ENCODE data around the gene FAM83G.
"Not testable (repeated sequence)": the region's sequence is repeated elsewhere in the genome, so short reads cannot be mapped to it uniquely, and the experiment has no call there.

FAM83G gene

DNA sequence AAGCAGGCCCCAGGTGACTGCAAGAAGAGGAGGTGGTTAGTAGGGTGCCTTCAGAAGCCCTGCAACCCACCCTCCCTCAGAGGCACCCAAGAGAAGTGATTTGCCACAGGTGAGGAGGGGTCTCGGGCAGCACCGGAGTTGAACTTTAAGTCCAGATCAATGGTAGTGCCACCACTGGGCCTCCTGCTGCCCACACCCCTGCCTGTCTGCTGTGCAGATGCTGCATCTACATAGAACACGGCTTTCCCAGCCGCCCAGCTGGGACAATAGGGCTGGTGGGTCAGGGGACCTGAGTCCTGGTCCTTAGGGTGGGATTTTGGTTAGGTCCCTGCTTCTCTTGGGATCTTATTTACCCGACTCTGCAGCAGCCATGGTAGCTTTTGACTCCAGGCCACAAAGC, 17.6 kb upstream of the FAM83G start:
- no peak for DNase-seq

DNA sequence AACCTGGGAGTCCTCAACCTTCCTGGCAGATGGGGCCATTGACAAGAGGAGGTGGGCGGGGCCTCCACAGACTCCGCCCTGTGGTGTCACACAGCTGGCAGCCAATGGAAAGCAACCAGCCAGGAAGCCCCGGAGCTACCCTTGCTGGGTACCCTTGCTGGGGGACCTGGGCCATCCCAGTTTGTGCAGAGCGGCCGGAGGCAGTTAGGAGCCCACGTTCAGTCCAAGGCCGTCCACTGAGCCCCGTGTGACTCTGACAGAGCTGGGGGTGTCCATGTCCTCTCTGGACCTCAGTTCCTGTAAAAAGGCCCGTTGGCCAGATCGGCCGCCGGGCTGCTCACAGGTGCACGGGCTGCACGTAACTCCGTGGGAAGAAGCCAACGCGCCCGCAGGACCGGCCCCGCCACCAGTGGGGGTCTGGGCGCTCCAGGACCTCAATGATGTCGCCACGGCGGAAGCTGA, 17.1 kb upstream of the FAM83G start:
- peak in 1 of 4 experiments; percentile 21 for DNase-seq

DNA sequence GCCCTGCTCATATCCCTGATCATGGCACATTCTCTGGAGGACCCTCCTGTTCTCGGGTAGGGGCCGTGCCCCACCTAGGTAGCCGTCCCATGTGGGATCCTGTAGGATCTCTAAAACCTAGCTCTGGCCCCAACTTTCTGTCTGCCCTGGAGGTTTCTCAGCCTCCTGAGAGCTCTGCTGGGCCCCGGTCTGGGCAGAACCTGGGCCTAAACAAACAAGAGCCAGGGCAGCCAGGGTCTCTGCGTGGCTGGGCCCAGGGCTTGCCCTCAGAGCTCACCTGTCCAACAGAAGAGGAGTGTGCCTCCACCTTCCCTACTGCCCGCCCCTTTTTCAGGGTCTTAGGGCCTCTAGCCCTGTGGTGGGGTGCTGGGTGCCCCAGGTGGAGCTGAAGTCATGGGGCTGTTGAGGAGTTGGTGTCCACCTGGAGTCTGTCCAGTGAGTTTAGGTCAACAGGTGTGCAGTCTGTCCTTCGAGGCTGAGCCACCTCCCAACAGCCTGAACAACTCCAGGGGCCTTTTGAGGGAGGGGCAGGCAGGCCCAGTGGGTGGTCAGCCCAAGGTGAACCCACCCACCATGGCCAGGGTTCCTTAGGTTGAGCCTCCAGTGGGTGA, 16.6 kb upstream of the FAM83G start:
- DNase-seq = not testable (repeated sequence)

DNA sequence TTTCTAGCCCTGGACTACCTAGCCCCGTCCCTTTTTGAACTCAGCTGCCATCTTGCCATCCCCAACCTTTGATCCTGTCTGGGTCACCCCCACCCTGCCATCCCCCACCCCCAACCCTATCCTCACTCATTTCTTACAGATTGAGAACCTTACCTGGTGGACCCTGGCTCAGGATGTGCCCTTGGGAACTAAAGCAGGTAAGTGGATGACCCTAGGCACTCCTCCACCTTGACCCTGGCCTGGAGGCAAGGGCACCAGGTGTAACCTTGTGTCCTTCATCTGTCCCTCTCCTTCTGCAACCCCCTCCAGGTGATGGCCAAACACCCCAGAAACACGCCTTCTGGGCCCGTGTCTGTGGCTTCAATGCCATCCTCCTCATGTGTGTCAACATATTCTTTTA, 15.5 kb upstream of the FAM83G start:
- DNase-seq = no peak

DNA sequence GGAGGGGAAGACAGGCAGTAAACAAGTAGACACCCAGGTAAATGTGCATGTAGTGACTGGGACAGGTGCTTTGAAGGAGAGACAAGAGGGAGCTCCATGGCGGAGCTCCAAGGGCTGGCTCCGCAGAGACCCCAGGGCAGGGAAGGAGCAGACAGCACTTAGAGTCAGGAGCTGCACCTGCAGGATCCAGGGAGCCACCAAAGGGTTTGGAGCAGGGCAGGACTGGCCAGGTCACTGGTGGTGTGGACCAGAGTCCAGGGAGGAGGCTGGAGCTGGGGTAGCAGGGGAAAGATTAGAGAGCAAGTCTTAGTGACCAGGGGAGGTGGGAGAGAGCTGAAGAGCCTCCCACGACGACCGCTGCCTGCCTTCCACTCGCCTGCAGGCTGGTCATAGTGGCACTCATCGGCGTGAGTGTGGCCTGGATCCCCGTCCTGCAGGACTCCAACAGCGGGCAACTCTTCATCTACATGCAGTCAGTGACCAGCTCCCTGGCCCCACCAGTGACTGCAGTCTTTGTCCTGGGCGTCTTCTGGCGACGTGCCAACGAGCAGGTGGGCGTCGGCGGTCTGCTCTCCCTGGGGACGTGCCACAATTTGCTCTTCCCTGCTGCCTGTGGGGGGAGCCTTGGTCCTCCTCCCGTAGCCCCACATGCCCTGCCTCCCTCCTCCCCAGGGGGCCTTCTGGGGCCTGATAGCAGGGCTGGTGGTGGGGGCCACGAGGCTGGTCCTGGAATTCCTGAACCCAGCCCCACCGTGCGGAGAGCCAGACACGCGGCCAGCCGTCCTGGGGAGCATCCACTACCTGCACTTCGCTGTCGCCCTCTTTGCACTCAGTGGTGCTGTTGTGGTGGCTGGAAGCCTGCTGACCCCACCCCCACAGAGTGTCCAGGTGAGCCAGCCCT, 14.7 kb upstream of the FAM83G start:
- no peak for DNase-seq

DNA sequence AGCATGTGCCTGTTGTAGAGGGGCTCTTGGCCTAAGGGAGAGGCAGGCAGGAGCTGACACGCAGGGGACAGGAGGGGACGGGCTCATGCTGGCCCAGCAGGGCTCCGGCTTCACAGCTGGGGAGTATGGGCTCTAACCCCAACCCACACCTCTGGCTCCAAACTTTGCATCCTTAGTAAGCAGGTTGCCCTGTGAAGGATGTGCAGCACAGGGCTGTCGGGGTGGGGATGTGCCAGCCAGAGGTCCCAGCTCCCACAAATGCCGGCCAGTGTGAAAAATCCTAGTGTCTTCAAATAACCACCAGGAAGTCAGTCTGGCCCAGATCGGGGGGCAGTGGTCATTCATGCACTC, 14.0 kb upstream of the FAM83G start:
- no peak for DNase-seq

DNA sequence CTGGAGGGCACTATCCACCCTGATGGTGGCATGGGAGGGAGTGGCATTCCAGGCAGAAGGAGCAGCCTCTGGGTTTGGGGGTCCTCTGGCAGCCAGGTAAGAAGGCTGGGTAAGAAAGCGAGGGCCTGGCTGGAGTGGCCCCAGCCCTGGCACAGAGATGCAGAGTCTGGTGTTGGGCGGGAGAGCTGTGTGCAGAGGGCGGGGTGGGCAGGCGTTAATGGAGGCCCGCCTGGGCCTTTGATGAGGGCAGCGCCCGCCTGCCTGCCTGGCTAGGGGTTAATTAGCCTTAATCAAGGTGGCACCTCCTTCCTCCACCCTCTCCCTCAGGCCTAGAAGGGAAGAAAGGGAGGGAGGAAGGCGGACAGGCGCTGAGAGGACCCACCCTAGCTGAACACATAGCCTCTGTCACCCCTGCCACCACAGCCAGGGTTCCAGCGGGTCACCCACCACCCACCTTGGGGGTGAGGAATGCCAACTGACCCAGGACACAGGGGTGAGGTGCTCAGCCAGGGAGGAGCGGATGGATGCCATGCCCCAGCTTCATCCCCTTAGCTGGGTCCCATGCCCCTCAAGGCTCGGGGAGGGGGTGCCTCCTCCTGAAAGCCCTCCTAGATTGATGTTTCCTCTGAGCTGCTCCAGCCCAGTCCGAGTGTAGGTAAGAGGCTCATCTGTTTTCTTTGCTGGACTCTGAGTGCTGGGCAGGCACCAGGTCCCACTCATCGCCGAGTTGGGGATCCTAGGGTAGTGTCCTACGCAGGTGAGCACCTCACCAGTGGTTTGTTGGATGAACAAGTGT, 13.4 kb upstream of the FAM83G start:
- no peak for DNase-seq

DNA sequence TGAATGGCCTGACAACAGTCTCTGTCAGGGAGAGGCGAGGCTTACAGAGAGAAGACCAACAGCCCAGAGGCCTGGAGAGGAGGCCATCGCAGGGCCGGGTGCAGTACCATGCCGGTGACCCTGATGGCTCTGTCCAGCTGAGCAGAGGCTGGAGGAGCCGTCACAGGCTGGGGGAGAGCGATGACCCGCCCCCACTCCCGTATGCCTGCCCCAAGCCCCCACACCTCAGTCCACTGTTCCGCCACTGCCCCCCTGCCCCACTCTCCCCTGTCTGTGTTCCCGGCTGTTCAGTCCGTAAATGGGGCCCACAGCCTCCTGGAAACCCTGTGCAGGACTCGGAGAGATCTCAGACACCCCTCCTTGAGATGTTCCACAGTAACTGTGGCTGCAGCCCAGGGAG, 12.8 kb upstream of the FAM83G start:
- DNase-seq = no peak

DNA sequence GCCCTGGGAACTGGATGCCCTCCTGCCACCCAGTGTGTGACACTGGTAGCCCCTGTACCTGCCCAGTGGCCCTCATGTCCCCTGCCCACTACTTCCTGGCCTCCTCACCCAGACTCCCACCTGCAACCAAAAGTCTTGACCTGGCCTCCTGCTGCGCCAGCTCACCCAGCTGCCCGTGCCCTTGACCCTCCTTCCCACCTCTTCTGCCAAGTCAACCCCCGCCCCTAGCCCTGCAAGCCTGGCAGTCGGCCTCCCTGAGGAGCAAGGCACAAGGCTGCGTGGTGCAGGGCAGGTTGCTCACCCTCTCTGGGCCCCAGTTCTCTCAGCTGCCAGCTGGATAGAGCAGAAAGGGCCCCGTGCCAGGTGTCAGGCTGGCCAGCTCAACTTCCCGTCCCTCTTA, 12.3 kb upstream of the FAM83G start:
- DNase-seq = no peak

DNA sequence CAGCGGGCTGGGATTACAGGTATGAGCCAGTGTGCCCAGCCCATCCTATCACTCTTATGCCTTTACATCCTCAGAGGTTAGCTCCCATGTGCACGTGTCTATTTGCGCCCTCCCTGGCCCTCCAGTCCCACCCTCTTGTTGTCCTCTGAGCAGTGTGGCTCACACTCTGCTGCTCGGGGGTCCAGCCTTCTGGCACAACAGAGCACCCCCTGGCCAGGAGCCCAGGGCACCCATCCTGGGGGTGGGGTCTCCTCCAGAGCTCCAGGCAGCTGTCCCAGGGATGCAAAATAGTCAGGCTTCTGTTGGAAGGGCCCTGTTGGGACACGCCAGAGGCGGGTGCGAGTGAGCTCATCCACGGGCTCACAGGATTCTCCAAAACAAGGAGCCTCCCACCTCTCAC, 11.7 kb upstream of the FAM83G start:
- no peak for DNase-seq

DNA sequence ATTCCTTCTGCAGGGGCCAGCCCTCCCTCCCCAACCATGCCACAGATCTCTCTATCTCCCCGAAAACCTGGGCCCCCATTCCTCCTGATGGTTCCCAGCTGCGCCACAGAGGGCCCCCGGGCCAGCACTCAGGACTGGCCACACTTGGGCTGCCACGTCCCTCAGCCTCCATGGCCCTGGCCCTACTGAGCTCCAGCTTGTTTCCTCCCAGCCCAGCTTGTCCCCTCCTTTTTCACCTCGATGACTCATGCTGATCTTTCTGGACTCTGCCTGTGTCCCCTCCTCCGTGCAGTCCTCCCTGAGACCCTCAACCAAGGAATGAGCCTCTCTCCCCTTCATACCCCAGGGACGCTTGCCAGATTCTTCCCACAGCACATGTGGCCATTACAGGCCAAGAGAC, 10.9 kb upstream of the FAM83G start:
- no peak for DNase-seq

DNA sequence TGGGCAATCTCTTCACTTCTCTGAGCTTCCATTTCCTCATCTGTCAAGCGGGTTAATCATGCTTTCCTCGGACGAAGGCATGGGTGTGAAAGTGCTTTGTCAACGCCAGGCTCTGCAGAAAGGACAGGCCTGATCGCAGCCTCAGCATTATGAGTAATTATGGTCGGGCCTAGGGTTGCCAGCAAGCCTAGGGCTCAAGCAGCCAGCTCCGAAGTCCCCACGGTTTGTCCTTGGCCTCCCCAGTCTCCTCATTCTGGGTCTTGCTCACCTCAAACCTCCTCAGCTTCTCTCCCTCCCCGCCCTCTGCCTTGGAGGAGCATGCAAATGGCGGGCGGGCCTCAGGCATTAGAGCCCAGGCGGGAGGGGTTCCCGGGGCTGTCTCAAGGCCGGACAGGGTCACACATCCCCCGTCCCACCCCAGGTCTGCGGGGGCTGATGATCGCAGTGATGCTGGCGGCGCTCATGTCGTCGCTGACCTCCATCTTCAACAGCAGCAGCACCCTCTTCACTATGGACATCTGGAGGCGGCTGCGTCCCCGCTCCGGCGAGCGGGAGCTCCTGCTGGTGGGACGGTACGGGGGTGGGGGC, 10.2 kb upstream of the FAM83G start:
- DNase-seq = no peak

DNA sequence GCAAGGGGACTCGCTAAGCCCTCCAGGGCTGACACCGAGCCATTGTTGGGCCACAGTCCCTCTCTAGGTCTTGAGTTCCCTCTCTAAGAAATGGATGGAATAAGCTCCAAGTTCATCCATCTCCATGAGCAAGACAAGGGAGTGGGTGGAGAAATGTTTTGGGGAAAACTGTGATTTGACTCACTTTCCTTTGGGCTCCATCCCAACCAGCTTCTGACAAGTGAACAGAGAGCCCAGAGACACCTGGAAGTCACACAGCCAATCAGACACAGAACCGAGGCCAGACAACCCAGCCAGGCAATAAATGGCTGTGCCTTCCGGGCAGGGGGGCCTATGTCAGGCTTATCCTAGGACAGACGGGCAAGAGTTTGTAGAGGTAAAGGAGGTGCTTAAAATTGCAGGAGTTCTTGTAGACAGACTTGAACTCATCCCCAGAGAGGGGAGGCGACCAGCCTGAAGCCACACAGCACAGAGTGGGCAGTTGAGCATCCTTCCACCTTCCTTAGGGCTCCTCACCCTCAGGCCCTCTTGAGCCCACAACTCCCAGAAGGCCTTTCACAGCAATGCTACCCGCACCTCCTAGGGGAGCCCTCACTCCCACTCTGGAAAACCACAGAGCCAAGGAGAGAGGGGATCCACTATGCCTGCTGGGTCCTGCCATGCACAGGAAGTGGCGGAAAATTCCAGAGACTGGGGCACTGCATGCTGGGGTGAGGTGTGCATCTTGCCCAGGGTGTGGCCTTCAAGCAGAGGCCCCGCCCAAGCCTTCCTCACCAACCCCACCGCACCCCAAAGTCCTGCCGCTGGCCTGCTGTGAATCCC, 9.5 kb upstream of the FAM83G start:
- DNase-seq = no peak

DNA sequence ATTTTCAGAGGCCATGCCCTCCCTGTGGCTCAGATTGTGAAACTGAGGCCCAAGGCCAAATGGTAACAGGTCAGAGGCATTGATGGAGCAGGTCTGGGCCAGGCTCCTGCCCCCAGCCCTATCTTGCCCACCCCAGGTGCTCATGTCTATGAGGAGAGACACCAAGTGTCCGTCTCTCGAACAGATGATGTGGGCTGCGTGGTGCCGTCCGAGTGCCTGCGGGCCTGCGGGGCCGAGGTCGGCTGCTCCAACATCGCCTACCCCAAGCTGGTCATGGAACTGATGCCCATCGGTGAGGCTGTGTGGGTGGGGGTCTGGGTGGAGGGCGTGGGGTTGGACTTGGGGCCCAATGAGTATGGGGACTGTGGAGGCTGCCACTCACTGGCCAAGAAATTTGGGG, 8.7 kb upstream of the FAM83G start:
- no peak for DNase-seq

DNA sequence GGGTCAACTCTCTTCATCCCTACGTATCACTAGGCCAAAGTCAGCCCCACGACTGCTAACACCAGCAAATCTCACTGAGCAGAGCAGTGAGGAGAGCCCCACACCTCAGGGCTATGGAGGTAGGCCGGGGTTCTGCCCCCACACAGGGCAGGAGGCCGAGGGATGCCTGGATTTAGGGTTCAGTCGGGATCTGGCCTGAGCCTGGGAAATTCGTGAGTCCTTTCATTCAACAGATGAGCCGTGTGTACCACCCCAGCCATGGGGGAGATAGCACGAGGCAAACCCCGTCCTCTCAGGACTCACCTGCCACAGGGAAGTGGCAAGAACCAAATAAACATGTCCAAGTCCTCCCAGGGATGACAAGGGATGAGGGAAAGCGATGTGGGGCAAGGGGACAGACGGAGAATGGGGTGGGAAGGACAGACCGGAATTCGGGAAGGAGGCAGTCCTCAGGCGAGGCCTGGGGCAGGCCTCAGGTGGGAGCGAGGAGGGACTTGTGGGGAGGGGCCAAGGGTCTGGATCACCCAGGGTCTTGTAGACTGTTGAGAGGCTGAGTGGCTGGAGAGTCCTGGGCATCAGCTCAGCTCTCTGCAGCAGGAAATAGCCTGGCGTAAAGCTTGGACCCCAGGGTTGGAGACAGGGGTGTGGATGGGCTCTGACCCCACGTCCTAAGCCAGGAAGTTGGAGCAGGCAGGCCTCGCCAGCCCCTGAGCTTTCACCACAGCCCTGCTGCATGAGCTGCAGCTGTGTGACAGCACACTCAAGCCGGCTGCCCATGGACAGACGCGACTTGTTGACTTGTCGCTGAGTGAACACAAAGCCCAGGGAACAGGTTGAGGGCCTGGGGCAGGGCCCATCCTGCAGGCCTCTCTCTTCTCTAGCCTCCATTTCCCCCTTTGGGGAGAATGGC, 7.9 kb upstream of the FAM83G start:
- DNase-seq = no peak

DNA sequence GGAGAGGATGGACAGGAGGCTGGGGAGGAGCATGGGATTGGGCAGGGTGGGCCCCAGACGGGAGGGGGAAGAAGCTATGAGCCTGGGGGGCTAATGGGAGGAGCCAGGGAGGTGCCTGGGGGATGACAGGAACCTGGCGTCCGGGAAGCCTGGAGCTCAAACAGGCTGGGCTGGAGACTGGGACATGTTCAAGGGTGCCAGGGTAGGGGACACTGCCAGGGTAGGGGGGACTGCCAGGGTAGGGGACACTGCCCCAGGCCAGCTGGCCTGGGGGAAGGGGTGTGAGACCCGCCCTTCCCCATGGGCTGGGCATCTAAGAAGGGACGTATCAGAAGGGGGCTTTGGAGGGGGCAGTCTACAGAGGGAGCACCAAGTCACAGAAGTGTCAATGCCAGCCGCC, 7.0 kb upstream of the FAM83G start:
- no peak for DNase-seq

DNA sequence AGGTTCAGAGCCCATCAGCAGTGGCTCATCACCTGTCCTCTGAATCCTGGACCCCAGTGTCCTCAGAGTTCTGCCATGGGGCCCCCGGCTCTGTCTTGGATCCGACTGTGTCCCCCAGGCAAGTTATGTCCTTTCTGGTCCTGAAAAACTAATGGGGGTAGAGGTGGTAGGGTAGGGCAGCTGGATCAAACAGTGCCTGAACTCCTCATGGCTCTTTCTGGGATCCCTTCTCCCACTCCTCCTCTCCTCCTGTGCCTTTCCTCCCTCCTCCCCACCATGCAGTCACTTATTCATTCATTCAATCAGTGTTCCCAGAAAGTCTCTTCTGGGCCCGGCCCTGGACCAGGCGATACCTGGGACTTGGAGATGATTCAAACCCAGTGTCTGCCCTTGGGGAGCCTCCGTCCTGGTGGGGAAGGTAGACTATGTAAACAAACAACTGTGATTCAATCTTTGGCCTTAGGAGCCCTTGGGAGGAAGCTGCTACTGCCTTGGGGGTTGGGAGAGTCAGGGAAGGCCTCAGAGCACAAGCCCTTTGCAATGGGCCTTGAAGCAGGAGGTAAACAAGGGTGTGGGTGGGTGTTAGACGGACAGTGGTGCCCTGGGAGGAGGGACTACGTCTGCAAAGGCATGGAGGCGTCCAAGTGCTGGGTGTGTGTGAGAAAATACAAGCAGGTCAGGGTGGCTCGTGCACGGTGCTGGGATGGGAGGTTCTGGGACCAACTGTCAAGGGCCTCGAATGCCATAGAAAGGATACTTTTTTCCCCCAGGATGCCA, 6.4 kb upstream of the FAM83G start:
- DNase-seq = no peak

DNA sequence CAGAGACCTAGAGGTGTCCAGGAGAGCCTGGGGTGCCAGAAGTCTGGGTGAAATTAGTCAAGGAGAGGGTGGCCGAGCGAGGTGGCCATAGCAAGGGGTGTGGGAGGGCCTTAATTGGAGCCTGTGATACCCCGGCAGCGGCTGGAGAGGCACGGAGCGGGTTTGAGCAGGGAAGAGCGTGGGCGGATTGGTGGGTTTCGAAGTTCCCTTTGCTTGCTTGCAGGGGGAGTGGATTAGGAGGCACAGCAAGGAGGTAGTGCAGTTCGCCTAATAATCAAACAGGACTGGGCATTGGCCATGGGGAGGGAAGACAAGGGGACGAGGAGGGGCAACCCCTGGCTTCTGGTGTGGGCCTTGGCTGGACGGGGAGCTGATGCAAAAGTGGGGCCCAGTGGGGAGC, 5.4 kb upstream of the FAM83G start:
- DNase-seq = no peak

DNA sequence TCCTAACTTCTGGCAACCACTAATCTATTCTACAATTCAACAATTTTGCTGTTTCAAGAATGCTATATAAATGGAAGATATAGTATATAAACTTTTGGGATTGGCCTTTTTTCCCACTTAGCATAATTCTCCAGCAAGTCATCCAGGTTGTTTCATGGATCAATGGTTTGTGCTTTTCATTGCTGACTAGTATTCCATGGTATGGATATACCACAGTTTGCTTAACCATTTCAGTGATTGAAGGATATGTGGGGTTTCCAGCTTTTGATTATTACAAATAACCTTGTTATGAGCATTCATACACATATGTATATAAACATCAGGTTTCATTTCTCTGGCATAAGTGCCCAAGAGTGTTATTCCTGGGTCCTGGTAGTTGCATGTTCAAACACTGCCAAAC, 2.1 kb upstream of the FAM83G start:
- no peak for DNase-seq

DNA sequence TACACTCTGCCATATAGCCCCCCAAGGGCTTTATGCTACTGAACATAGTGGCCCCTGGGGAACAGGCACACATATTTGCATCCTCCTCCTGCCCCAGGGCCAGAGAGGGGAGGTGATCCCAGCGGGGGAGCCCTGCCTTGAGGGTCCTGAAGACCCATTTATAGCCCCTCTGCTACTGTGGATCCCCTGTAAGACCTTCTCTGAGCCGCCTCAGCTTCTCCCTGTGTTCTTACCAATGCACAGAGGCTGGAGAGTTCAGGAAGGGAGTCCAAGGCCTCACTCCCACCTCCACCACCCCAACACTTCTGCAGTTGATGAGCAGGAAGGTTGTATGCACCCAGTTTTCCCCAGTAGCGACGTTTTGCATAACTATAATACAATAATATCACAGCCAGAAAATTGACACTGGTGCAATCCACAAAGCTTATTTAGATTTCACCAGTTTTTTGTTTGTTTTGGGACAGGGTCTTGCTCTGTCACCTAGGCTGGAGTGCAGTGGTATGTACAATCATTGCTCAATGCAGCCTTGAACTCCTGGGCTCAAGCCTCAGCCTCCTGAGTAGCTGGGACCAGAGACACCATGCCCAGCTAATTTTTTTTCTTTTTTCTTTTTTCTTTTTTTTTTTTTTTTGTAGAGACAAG, 1.3 kb upstream of the FAM83G start:
- no peak for DNase-seq
